MCF 10A (cell line): ENCODE results near the gene TCP11L1. TPM values are rescaled to one million over a fixed set of nuclear protein-coding genes. Genes with fewer than 3 reads are reported as not detected.

Experiments used
- BruUV-seq: library from RNA; stranded (reverse); fragments of 400-500 nt; replicated peaks from 2 replicates; lab custom pipeline; 2021; lab: Mats Ljungman, UMichigan
- CTCF ChIA-PET: fragments of 300-600 bp; sonication (Branson Sonifier 250); formaldehyde crosslinking; extraction: SDS; loops from one replicate; lab custom pipeline; 2021; ENCODE audit warnings: antibody characterized with exemption, inconsistent platforms; lab: Yijun Ruan, JAX
- POLR2A ChIA-PET: fragments of 300-600, 350-650 bp; sonication (Branson Sonifier 250); formaldehyde crosslinking; extraction: SDS; loops from one replicate; lab custom pipeline; 2020; ENCODE audit warnings: antibody characterized with exemption, inconsistent platforms; lab: Yijun Ruan, JAX
- DNase-seq: peaks from one replicate; pipeline ENCODE4 v3.0.0-alpha.2; 2018; ENCODE audit not compliant: unreplicated experiment
- H3K27ac Mint-ChIP-seq: one replicate; pipeline ENCODE4 v1.8.0; 2022; ENCODE audit warnings: mild to moderate bottlenecking, low read depth, mixed read lengths; ENCODE audit not compliant: unreplicated experiment
- H3K27me3 Mint-ChIP-seq: one replicate; pipeline ENCODE4 v1.8.0; 2022; ENCODE audit warnings: mixed read lengths; ENCODE audit not compliant: insufficient read depth, unreplicated experiment
- H3K36me3 Mint-ChIP-seq: one replicate; pipeline ENCODE4 v1.8.0; 2022; ENCODE audit warnings: mild to moderate bottlenecking, moderate library complexity, mixed read lengths; ENCODE audit not compliant: insufficient read depth, unreplicated experiment
- H3K4me1 Mint-ChIP-seq: one replicate; pipeline ENCODE4 v1.8.0; 2022; ENCODE audit warnings: mixed read lengths; ENCODE audit not compliant: insufficient read depth, unreplicated experiment
- H3K4me3 Mint-ChIP-seq: one replicate; pipeline ENCODE4 v1.8.0; 2022; ENCODE audit warnings: mild to moderate bottlenecking, moderate library complexity, mixed read lengths; ENCODE audit not compliant: unreplicated experiment
- H3K9me3 Mint-ChIP-seq: one replicate; pipeline ENCODE4 v1.8.0; 2022; ENCODE audit warnings: mixed read lengths; ENCODE audit not compliant: unreplicated experiment
- intact Hi-C: fragments of 100-400 bp; cut with micrococcal nuclease; formaldehyde crosslinking; loops from 2 replicates; pipeline ENCODE4 v1.14.1; 2022
- total RNA-seq: library from RNA; stranded (reverse); gene quantifications from 2 replicates; pipeline ENCODE4 v1.2.3, GENCODE V29; 2022
- TF ChIP-seq, protein P1 (sequence below): fragments of 200-600 bp; IDR thresholded peaks from one replicate; pipeline ENCODE4 v1.8.0; 2022; ENCODE audit warnings: antibody characterized with exemption, mild to moderate bottlenecking; ENCODE audit not compliant: unreplicated experiment

Gene TCP11L1
- total RNA-seq, 1 experiment from 2014 or later, result 25.8 TPM

DNA sequence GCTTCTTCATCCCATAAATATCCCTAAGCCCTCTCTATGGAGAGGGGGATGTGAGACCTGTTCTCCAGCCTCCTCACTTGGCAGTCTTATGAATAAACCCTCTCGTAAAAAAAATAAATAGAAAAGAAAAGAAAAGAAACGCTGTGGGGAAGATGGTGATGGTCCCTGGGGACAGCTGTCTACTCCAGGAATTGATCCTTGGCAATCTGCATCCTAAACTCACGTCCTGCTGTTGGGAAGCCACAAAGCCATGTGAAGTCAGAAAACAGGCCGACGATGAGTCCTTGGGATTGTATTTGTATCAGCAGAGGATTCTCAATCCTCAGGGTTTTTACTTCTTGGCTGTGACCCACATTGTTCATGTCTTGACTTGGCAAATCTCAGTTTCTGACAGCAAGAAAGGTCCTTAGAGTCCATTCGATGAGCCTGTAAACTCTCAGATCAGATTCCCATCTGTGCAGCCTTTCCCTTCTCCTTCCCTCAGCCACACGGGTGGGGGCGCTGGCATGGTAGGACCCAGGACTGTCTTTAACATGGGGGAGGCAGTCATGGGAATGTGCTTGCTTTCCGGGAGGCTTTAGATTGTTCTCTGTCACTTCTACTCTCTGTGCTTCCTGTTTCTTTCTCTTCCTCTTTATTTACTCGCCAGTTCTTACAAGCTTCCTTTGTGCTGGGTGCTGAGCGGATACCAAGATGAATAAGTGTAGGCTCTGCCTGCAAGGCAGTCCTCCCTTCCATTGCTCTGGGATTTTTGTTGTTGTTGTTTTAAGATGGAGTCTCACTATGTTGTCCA is 24.9 kb downstream of the TCP11L1 start:
- Mint-ChIP-seq H3K9me3 (no peaks in the 10 kb centered on the region), H3K4me1 (peaks cover 44% of the 10 kb centered on the region), H3K27ac (peak overlapping the region; percentile 97), H3K27me3 (no peaks in the 10 kb centered on the region), H3K36me3 (peaks cover 81% of the 10 kb centered on the region), H3K4me3 (no peak overlapping the region)
- TF ChIP-seq, protein P1, sequence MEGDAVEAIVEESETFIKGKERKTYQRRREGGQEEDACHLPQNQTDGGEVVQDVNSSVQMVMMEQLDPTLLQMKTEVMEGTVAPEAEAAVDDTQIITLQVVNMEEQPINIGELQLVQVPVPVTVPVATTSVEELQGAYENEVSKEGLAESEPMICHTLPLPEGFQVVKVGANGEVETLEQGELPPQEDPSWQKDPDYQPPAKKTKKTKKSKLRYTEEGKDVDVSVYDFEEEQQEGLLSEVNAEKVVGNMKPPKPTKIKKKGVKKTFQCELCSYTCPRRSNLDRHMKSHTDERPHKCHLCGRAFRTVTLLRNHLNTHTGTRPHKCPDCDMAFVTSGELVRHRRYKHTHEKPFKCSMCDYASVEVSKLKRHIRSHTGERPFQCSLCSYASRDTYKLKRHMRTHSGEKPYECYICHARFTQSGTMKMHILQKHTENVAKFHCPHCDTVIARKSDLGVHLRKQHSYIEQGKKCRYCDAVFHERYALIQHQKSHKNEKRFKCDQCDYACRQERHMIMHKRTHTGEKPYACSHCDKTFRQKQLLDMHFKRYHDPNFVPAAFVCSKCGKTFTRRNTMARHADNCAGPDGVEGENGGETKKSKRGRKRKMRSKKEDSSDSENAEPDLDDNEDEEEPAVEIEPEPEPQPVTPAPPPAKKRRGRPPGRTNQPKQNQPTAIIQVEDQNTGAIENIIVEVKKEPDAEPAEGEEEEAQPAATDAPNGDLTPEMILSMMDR, result no peak
- POLR2A ChIA-PET, result interaction anchor here (0.6 to 5.7 kb wide), 8 partner anchors 19 to 170 kb away, joined by 3 to 99 read pairs (median 4); partner anchors contain the start of gene TCP11L1
- CTCF ChIA-PET, result interaction anchor here (0.5 to 10.4 kb wide), 30 partner anchors 9 to 927 kb away, joined by 3 to 232 read pairs (median 4); partner anchors contain the start of gene TCP11L1
- BruUV-seq, result no TSS peak
- no peak for DNase-seq
- intact Hi-C loops, result loop anchor here (10.0 kb wide), 1 partner anchor 49 kb away; the partner anchor contains the start of gene DEPDC7

- intact Hi-C loops, result loop anchor here (1.0 to 10.0 kb wide), 3 partner anchors 50 to 256 kb away; partner anchors contain the start of gene DEPDC7
- H3K27me3 Mint-ChIP-seq, result no peaks in the 10 kb centered on the region
- POLR2A ChIA-PET, result interaction anchor here (0.6 to 5.7 kb wide), 8 partner anchors 13 to 171 kb away, joined by 3 to 99 read pairs (median 4); no protein-coding TSS in a partner anchor
- TF ChIP-seq, protein P1, result no peak
- H3K27ac Mint-ChIP-seq, result peak overlapping the region; percentile 97
- peaks cover 81% of the 10 kb centered on the region for H3K36me3 Mint-ChIP-seq
- no peak overlapping the region for H3K4me3 Mint-ChIP-seq
- H3K4me1 Mint-ChIP-seq, result peaks cover 39% of the 10 kb centered on the region
- BruUV-seq, result no TSS peak
- CTCF ChIA-PET, result interaction anchor here (0.6 to 10.4 kb wide), 30 partner anchors 8 to 926 kb away, joined by 3 to 232 read pairs (median 4); partner anchors contain the start of gene TCP11L1
- H3K9me3 Mint-ChIP-seq, result no peaks in the 10 kb centered on the region
- DNase-seq, result no peak
Observed at GRCh38 chr11:33064866-33065265, 25.5 kb downstream of the TCP11L1 start.

GRCh38 chr11:33065445-33066178 is 26.2 kb downstream of the TCP11L1 start:
- ChIA-PET POLR2A (interaction anchor here (0.9 to 1.6 kb wide), 9 partner anchors 13 to 175 kb away, joined by 3 to 8 read pairs (median 4); no protein-coding TSS in a partner anchor), CTCF (interaction anchor here (0.5 to 10.4 kb wide), 43 partner anchors 8 to 947 kb away, joined by 3 to 232 read pairs (median 5); partner anchors contain the start of gene TCP11L1)
- TF ChIP-seq, protein P1, result peak; percentile 85
- no TSS peak for BruUV-seq
- no peak overlapping the region for H3K4me3 Mint-ChIP-seq
- H3K27me3 Mint-ChIP-seq, result no peaks in the 10 kb centered on the region
- no peak overlapping the region for H3K27ac Mint-ChIP-seq
- DNase-seq, result peak; percentile 70
- H3K36me3 Mint-ChIP-seq, result peaks cover 81% of the 10 kb centered on the region
- H3K4me1 Mint-ChIP-seq, result peaks cover 32% of the 10 kb centered on the region
- intact Hi-C loops, result loop anchor here (1.0 to 10.0 kb wide), 3 partner anchors 51 to 256 kb away; partner anchors contain the start of gene DEPDC7
- no peaks in the 10 kb centered on the region for H3K9me3 Mint-ChIP-seq
